UCSD-AML1 (cell line): Measurements from ENCODE around the gene SWSAP1.
A peak's percentile ranks its signal among the peaks of the same experiment; 100 is the strongest.
"Not testable (repeated sequence)": the region's sequence is repeated elsewhere in the genome, so short reads cannot be mapped to it uniquely, and the experiment has no call there.

ENCODE experiments used
- DNase-seq: peaks from one replicate; lab custom pipeline; 2025; ENCODE audit not compliant: unreplicated experiment; lab: John Stamatoyannopoulos, UW

The SWSAP1 gene

GRCh38 chr19:11378319-11379189 is 4.1 kb downstream of the SWSAP1 start:
- DNase-seq = peak; percentile 55

GRCh38 chr19:11379269-11379845 is 4.9 kb downstream of the SWSAP1 start:
- not testable (repeated sequence) for DNase-seq

- no peak for DNase-seq
These were observed 5.4 kb downstream of the SWSAP1 start for GRCh38 chr19:11379857-11380350.

GRCh38 chr19:11380653-11381537 is 6.4 kb downstream of the SWSAP1 start:
- DNase-seq = peak; percentile 90

GRCh38 chr19:11382898-11383705 is 8.6 kb downstream of the SWSAP1 start:
- peak; percentile 77 for DNase-seq

- DNase-seq = no peak
These were observed 9.2 kb downstream of the SWSAP1 start for GRCh38 chr19:11383706-11384048.

GRCh38 chr19:11384778-11385129 is 10.3 kb downstream of the SWSAP1 start:
- DNase-seq = no peak

GRCh38 chr19:11387162-11388034 is 12.9 kb downstream of the SWSAP1 start:
- DNase-seq = no peak

- no peak for DNase-seq
These were observed 15.9 kb downstream of the SWSAP1 start for GRCh38 chr19:11390359-11390758.

GRCh38 chr19:11390933-11391680 is 16.6 kb downstream of the SWSAP1 start:
- DNase-seq = no peak

GRCh38 chr19:11397089-11397610 is 22.7 kb downstream of the SWSAP1 start:
- no peak for DNase-seq

- DNase-seq = no peak
These were observed 25.2 kb downstream of the SWSAP1 start for GRCh38 chr19:11399667-11400066.

GRCh38 chr19:11400798-11401197 is 26.3 kb downstream of the SWSAP1 start:
- DNase-seq = no peak

- no peak for DNase-seq
These were observed 27.5 kb downstream of the SWSAP1 start for GRCh38 chr19:11401808-11402543.

- no peak for DNase-seq
These were observed 30.2 kb downstream of the SWSAP1 start for GRCh38 chr19:11404588-11405222.

- no peak for DNase-seq
These were observed 31.6 kb downstream of the SWSAP1 start for GRCh38 chr19:11405846-11406643.

- DNase-seq = not testable (repeated sequence)
These were observed 32.3 kb downstream of the SWSAP1 start for GRCh38 chr19:11406703-11407236.
